Right atrium auricular region (tissue), 2 donors: ENCODE data around the gene SKI. TPM values are rescaled to one million over a fixed set of nuclear protein-coding genes. Genes with fewer than 3 reads are reported as not detected.

Source experiments
- DNase-seq: peaks from one replicate; pipeline ENCODE4 v3.0.0-alpha.2; 2019; ENCODE audit warnings: low spot score
- H3K27ac ChIP-seq, 2 donors: fragments of 200-600 bp; sonication (generic); 1 replicate in 1 of 2; 2 replicates in 1 of 2; pipeline ENCODE4 v1.5.1; 2016 to 2019
- H3K27me3 ChIP-seq, 2 donors: fragments of 200-600 bp; sonication (generic); one replicate each; pipeline versions ENCODE4 v1.5.1 to v1.6.0; 2017 to 2019
- H3K36me3 ChIP-seq: fragments of 200-600 bp; sonication (generic); one replicate; pipeline ENCODE4 v1.5.1; 2016
- H3K4me1 ChIP-seq, 2 donors: fragments of 200-600 bp; sonication (generic); one replicate each; pipeline versions ENCODE4 v1.5.1 to v1.6.0; 2017 to 2019
- H3K4me3 ChIP-seq, 2 donors: fragments of 200-600 bp; sonication (generic); 1 replicate in 1 of 2; 2 replicates in 1 of 2; pipeline ENCODE4 v1.5.1; 2017 to 2019; ENCODE audit warnings: mild to moderate bottlenecking in 1 of 2, moderate library complexity in 1 of 2
- H3K9me3 ChIP-seq, 2 donors: fragments of 200-600 bp; sonication (generic); one replicate each; pipeline ENCODE4 v1.5.1; 2019
- total RNA-seq, 2 donors: library from RNA; depleted of rRNA; stranded (reverse); fragments of >200 nt; gene quantifications; one replicate each; pipeline ENCODE4 v1.1.0, GENCODE V29; 2016
- TF ChIP-seq, protein P1 (sequence below), 2 donors: fragments of 200-600 bp; sonication (generic); IDR thresholded peaks; one replicate each; pipeline ENCODE4 v1.5.1; 2019; ENCODE audit warnings: antibody characterized with exemption in 2 of 2

SKI gene
- total RNA-seq, 2 donors from 2014 or later: 36.7 to 57.2 TPM

DNA sequence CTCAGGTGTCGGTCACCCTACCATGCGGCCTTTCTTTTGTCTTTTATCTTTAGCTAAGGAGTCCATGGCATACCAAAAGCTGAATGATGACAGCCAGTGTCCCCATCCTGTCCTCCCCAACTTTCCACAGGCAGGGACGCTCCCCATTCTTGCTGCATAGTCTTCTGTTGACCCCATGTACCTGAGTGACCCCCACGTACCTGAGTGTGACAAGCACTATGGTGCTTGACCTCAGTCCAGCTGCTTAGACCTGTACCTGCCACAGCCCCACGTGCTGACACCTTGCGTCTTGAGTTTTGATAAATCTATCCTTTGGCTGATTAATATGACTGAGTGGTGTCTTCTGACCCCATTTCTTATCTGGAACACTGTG lies 26.9 kb downstream of the SKI start:
- peaks cover 0 to 94% of the 10 kb centered on the region in 2 donors for H3K4me1 ChIP-seq
- no peak for DNase-seq

DNA sequence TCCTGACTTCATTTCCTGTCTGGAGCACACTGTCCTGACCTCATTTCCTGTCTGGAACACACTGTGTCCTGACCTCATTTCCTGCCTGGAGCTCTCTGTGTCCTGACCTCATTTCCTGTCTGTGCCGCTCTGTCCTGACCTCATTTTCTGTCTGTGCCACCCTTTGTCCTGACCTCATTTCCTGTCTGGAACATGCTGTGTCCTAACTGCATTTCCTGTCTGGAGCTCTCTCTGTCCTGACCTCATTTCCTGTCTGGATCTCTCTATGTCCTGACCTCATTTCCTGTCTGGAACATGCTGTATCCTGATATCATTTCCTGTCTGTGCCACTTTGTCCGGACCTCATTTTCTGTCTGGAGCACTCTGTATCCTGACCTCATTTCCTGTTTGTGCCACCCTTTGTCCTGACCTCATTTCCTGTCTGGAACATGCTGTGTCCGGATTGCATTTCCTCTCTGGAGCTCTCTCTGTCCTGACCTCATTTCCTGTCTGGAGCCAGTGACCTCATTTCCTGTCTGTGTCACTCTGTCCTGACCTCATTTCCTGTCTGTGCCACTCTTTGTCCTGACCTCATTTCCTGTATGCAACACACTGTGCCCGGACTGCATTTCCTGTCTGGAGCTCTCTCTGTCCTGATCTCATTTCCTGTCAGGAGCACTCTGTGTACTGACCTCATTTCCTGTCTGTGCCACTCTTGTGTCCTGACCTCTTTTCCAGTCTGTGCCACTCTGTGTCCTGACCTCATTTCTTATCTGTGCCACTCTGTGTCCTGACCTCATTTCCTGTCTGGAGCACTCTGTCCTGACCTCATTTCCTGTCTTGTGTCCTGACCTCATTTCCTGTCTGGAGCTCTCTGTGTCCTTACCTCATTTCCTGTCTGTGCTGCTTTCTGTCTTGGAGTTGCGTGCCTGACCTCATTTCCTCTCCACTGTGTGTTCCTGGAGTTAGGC lies 27.6 kb downstream of the SKI start:
- Histone ChIP-seq H3K9me3 (peaks cover 0 to 7% of the 10 kb centered on the region in 2 donors), H3K36me3 (no peaks in the 10 kb centered on the region), H3K27ac (peak overlapping the region; percentile 73 to 76), H3K27me3 (no peaks in the 10 kb centered on the region), H3K4me1 (peaks cover 0 to 93% of the 10 kb centered on the region in 2 donors), H3K4me3 (no peak overlapping the region)
- DNase-seq: no peak
- TF ChIP-seq, protein P1, sequence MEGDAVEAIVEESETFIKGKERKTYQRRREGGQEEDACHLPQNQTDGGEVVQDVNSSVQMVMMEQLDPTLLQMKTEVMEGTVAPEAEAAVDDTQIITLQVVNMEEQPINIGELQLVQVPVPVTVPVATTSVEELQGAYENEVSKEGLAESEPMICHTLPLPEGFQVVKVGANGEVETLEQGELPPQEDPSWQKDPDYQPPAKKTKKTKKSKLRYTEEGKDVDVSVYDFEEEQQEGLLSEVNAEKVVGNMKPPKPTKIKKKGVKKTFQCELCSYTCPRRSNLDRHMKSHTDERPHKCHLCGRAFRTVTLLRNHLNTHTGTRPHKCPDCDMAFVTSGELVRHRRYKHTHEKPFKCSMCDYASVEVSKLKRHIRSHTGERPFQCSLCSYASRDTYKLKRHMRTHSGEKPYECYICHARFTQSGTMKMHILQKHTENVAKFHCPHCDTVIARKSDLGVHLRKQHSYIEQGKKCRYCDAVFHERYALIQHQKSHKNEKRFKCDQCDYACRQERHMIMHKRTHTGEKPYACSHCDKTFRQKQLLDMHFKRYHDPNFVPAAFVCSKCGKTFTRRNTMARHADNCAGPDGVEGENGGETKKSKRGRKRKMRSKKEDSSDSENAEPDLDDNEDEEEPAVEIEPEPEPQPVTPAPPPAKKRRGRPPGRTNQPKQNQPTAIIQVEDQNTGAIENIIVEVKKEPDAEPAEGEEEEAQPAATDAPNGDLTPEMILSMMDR (IDR thresholded peaks at IDR 0.05): no peak

More for the DNA sequence above, 26.9 kb downstream of the SKI start:
- H3K27ac ChIP-seq: peak overlapping the region; percentile 73 to 76
- TF ChIP-seq, protein P1 (IDR thresholded peaks at IDR 0.05): no peak
- H3K36me3 ChIP-seq: no peaks in the 10 kb centered on the region
- H3K27me3 ChIP-seq: no peaks in the 10 kb centered on the region
- no peak overlapping the region for H3K4me3 ChIP-seq
- H3K9me3 ChIP-seq: peaks cover 0 to 7% of the 10 kb centered on the region in 2 donors

DNA sequence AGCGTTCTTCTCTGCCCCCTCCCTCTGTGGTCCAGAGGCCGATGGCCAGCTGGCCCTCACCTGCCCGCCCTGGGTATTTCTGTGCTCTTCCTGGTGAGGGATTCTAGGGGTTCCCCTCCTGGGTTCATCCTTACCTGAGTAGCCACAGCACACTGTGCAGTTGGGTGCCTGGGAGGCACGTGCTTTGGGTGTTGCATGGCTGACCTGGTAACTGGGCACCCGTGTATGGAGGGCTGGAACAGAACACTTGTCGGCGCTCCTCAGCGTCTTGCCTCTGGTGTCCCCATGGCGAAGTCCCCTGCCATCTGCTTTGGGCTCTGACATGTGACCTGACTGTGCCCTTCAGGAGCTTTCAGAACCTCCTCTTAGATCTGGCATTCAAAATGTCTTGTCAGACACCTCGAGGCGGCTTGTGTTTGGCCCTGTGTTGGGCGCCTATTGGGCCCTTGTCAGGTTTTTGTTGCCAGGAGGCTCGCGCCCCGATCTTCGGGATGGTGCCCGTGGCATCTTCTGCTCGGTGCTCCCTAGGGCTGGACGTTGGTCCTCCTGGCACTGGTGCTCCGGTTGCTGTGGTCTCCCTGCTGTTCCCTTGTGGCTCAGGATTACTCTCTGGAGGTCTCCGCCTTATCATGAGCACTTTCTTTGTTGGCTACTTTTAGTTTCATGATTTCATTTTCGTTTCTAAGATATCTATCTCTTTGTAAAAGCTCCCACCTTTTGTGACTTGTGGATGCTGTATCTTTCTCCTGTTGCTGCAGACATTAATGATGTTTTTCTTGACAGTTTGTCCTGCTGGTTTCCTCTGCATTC lies 28.5 kb downstream of the SKI start:
- DNase-seq: no peak
- Histone ChIP-seq H3K27ac (peak overlapping the region; percentile 73 to 76), H3K4me1 (peaks cover 0 to 92% of the 10 kb centered on the region in 2 donors), H3K27me3 (no peaks in the 10 kb centered on the region), H3K9me3 (peaks cover 0 to 7% of the 10 kb centered on the region in 2 donors), H3K4me3 (no peak overlapping the region), H3K36me3 (no peaks in the 10 kb centered on the region)
- TF ChIP-seq, protein P1 (IDR thresholded peaks at IDR 0.05): no peak

DNA sequence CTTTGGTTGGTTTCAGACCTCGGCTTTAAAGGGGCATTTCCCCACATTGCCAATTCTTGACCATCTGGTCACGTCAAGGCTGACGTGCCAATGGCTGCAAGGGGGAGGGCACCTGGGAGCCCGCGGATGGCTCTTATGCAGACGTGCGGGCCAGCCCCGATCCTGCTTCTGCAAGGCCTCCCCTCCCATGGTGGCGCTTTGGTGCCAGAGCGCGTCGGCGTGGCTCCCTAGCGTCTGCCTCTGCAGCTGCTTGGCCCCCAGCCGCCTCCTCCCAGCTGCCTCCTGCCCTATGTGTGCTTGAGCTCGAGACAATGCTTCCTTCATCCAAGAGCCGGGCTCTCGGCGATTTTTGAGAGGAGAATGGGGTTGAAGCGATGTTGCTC lies 29.1 kb downstream of the SKI start:
- Histone ChIP-seq H3K9me3 (peaks cover 0 to 7% of the 10 kb centered on the region in 2 donors), H3K27ac (peak overlapping the region in 1 of 2 donors; percentile 76), H3K4me3 (no peak overlapping the region), H3K36me3 (no peaks in the 10 kb centered on the region), H3K4me1 (peaks cover 0 to 89% of the 10 kb centered on the region in 2 donors), H3K27me3 (no peaks in the 10 kb centered on the region)
- TF ChIP-seq, protein P1 (IDR thresholded peaks at IDR 0.05): no peak
- DNase-seq: no peak

DNA sequence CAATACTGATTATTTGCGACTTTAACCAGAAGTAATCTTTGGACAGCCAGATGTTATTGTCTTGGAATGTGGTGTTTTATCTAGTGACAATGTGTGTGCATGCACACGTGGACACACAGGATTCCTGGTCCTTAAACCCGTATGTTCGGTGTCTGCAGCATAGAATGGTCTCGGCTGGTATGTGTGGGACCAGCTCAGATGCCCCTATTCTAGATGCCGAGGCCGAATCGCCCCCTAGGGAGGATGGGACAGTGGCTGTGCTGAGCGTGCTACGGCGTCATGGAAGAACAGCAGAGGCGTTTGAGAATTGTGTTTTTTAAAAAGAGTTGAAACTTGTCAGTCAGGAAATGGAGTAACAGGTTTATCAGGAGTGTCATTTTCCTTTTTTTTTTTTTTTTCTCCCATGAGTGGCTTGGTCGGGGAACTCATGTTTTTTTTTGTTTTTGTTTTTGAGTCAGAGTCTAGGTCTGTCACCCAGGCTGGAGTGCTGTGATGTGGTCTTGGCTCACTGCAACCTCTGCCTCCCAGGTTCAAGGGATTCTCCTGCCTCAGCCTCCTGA lies 30.1 kb downstream of the SKI start:
- peaks cover 0 to 86% of the 10 kb centered on the region in 2 donors for H3K4me1 ChIP-seq
- DNase-seq: no peak
- TF ChIP-seq, protein P1 (IDR thresholded peaks at IDR 0.05): no peak
- H3K27me3 ChIP-seq: no peaks in the 10 kb centered on the region
- no peaks in the 10 kb centered on the region for H3K36me3 ChIP-seq
- no peak overlapping the region for H3K27ac ChIP-seq
- no peak overlapping the region for H3K4me3 ChIP-seq
- peaks cover 0 to 7% of the 10 kb centered on the region in 2 donors for H3K9me3 ChIP-seq
